Measurements from ENCODE around the gene UBE2F.

DNA sequence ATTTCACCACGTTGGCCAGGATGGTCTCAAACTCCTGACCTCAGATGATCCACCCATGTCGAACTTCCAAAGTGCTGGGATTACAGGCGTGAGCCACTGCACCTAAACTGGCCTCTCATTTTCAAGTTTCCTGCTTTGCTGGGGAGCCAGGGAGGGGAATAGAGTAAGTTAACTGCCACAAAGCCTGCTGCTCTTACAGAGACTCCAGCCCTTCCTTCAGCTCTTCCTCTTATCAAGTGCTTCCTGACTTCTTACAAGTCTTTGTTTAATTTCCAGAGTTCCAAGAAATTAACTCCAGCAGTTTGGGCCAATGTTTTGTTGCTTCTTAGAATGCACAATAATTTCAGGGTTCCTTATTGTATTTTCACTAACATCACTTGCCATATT is 24.3 kb upstream of the UBE2F start:
- no peak for TF ChIP-seq POLR2A (IDR thresholded peaks at IDR 0.05)
- no peak for TF ChIP-seq CTCF (IDR thresholded peaks at IDR 0.05 in 4 of 5, conservative IDR thresholded peaks at IDR 0.05 in 1 of 5)
